Naive thymus-derived CD4-positive, alpha-beta T cell (primary cell): ENCODE data around the gene IL17REL. TPM values are rescaled to one million over a fixed set of nuclear protein-coding genes. Genes with fewer than 3 reads are reported as not detected.

Experiments
- microRNA-seq: library from miRNA; unstranded; fragments of <30 nt; microRNA quantifications from one replicate; pipeline ENCODE4 v1.2.0, GENCODE V29; 2022; ENCODE audit warnings: borderline microRNAs expressed
- polyA plus RNA-seq, 2 donors: library from polyadenylated mRNA; unstranded; fragments of 300-500 nt; fragmentation: Illumina TruSeq; gene quantifications; one replicate each; pipeline ENCODE4 v1.2.3, GENCODE V29; 2021
- total RNA-seq, 6 experiments: library from RNA in 5 of 6; stranded (reverse) in 5 of 6; gene quantifications; 1 replicate in 5 of 6; 2 replicates in 1 of 6; pipeline ENCODE4 v1.2.3 and lab custom pipeline; 2021 to 2026

Gene IL17REL
- total and polyA plus RNA-seq, 7 experiments from 2014 or later = not detected

Small RNAs within 50 kb of the gene (microRNA-seq; reads per million reads assigned to microRNA genes)
- gene MIR6821 = not detected

Other genes with a start within 250 kb of the IL17REL start
- gene BRD1, start 184.9 kb downstream of the IL17REL start, total RNA-seq = 100 to 1,000 TPM in 2 of 5 experiments, 10 to 100 TPM in 3; 50.0 to 130 (median 87.7) TPM
- gene BRD1, start 184.9 kb downstream of the IL17REL start, polyA plus RNA-seq = 1 to 10 TPM; 2.8 to 3.4 TPM
- gene ZBED4, start 158.9 kb downstream of the IL17REL start, total RNA-seq = 10 to 100 TPM; 13.6 to 20.1 (median 17.1) TPM
- gene ZBED4, start 158.9 kb downstream of the IL17REL start, polyA plus RNA-seq = 10 to 100 TPM in 1 of 2 donors, 1 to 10 TPM in 1; 6.0 to 10.6 TPM
- gene ALG12, start 94.3 kb downstream of the IL17REL start, total RNA-seq = 10 to 100 TPM; 16.2 to 22.4 (median 19.5) TPM
- gene ALG12, start 94.3 kb downstream of the IL17REL start, polyA plus RNA-seq = 10 to 100 TPM; 10.4 to 21.2 TPM
- gene CRELD2, start 94.1 kb downstream of the IL17REL start, total RNA-seq = 10 to 100 TPM; 19.7 to 80.9 (median 28.5) TPM
- gene CRELD2, start 94.1 kb downstream of the IL17REL start, polyA plus RNA-seq = 10 to 100 TPM; 37.3 to 39.1 TPM
- 100 to 1,000 TPM in 2 of 5 experiments, 10 to 100 TPM in 3; 44.4 to 164 (median 78.3) TPM for gene PIM3, start 52.0 kb downstream of the IL17REL start, total RNA-seq
- 10 to 100 TPM; 21.3 to 38.8 TPM for gene PIM3, start 52.0 kb downstream of the IL17REL start, polyA plus RNA-seq
- not detected for gene TTLL8, start 45.5 kb upstream of the IL17REL start, total RNA-seq
- not detected for gene TTLL8, start 45.5 kb upstream of the IL17REL start, polyA plus RNA-seq
- gene MLC1, start 72.7 kb upstream of the IL17REL start, total RNA-seq = 1 to 10 TPM in 2 of 5 experiments, under 1 TPM in 1, not detected in 2; 0.10 to 7.2 (median 2.3) TPM
- under 1 TPM; 0.08 to 0.48 TPM for gene MLC1, start 72.7 kb upstream of the IL17REL start, polyA plus RNA-seq
- gene MOV10L1, start 77.2 kb upstream of the IL17REL start, total RNA-seq = not detected
- gene MOV10L1, start 77.2 kb upstream of the IL17REL start, polyA plus RNA-seq = not detected
- 1 to 10 TPM in 1 of 5 experiments, under 1 TPM in 2, not detected in 2; 0.27 to 2.0 (median 0.66) TPM for gene PANX2, start 158.0 kb upstream of the IL17REL start, total RNA-seq
- not detected for gene PANX2, start 158.0 kb upstream of the IL17REL start, polyA plus RNA-seq
- 100 to 1,000 TPM; 106 to 157 (median 124) TPM for gene TRABD, start 173.1 kb upstream of the IL17REL start, total RNA-seq
- 10 to 100 TPM; 29.4 to 50.0 TPM for gene TRABD, start 173.1 kb upstream of the IL17REL start, polyA plus RNA-seq
- gene SELENOO, start 188.2 kb upstream of the IL17REL start, total RNA-seq = 10 to 100 TPM; 26.7 to 36.6 (median 32.4) TPM
- 1 to 10 TPM; 3.4 to 5.9 TPM for gene SELENOO, start 188.2 kb upstream of the IL17REL start, polyA plus RNA-seq
- 100 to 1,000 TPM in 4 of 5 experiments, 10 to 100 TPM in 1; 67.8 to 146 (median 134) TPM for gene TUBGCP6, start 232.3 kb upstream of the IL17REL start, total RNA-seq
- 10 to 100 TPM; 15.2 to 28.4 TPM for gene TUBGCP6, start 232.3 kb upstream of the IL17REL start, polyA plus RNA-seq
- gene HDAC10, start 238.5 kb upstream of the IL17REL start, total RNA-seq = 100 to 1,000 TPM in 3 of 5 experiments, 10 to 100 TPM in 2; 95.9 to 139 (median 105) TPM
- gene HDAC10, start 238.5 kb upstream of the IL17REL start, polyA plus RNA-seq = 1 to 10 TPM; 7.1 to 9.8 TPM
- gene MAPK12, start 248.9 kb upstream of the IL17REL start, total RNA-seq = 1 to 10 TPM; 1.7 to 6.2 (median 2.3) TPM
- under 1 TPM in 1 of 2 donors, not detected in 1; 0.07 TPM for gene MAPK12, start 248.9 kb upstream of the IL17REL start, polyA plus RNA-seq